HG02852 (cell line): ENCODE measurements around the gene TMC2.
A peak's percentile ranks its signal among the peaks of the same experiment; 100 is the strongest.
"Not testable (repeated sequence)": the region's sequence is repeated elsewhere in the genome, so short reads cannot be mapped to it uniquely, and the experiment has no call there.

Experiments
- ATAC-seq: cut with Tn5 transposase; IDR thresholded peaks from one replicate; pipeline ENCODE4 v1.9.1; 2021; ENCODE audit warnings: mild to moderate bottlenecking, moderate library complexity; ENCODE audit not compliant: unreplicated experiment

The TMC2 gene

DNA sequence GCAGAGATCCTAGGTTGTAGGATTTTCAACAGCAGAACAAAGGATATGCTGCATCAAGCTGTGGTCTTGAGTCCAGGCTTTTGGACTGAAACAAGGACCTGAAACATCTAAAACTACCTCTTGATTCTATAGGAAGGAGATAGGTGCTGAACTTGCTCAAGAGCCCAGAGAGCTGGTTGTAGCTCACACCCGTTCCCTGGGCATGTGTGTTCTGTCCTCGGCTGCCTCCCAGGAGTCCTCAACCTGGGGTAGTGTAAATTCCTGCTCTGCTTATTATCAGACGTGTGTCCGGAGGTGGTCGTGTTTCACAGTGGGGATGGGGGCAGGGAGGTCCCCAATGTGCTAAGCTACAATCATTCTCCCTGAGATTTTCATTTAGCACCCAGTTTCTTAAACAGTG lies 120.9 kb downstream of the TMC2 start:
- no peak for ATAC-seq

DNA sequence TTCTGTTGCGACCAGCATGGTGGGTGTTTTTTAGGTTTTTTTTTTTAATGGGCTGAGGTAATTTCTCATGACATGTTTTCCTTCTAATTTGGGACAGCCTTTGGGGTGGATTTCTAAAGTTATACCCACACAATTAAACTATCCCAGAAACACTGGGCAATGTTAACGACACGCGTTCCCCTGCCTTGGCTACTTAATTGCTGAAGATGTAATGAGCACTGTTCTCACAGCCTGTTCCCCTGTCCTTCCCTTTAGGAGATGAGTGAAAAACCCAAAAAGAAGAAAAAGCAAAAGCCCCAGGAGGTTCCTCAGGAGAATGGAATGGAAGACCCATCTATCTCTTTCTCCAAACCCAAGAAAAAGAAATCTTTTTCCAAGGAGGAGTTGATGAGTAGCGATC lies 121.3 kb downstream of the TMC2 start:
- ATAC-seq = no peak

DNA sequence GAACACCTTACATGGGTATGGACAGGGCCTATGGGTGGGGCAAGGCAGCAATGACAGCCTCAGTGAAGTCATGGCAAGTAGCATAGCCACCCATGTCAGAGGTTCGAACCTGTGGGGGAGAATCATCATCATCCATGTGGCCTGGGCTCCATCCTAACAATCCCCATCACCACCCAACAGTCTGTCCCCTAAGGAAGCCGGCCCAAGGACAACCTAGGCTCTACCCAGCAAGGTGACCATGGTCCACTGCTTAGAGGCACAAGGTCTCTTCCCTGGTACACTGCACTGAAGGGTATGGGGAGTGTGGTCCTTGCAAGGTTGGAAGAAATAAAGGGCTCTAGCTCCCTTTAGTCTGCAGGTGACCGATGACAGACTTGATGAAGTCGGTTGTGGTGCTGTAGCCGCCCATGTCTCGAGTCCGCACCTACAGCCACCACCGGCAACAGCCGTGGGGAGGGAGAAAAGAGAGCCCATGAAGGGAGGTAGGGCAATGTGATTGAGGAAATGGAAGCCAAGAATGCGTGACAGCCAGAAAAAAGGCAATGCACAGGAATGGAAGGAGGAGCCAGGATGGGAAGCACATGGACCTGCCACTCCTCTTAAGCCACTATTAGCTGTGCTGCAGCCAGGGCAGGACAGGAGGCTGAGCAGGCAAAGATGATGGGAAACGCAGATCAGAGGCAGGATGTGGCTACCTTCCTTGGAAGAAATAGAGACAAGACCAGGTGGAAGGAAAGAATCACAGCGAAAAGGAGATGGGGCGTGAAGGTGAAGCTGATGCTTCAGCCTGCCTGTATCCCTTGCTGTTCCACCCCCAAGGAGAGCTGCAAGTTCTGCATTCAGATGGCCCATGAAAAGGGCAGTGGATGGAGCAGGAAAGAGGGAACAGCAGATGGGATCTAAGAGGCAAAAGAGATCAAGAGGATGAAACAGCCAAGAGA lies 122.3 kb downstream of the TMC2 start:
- ATAC-seq = no peak

DNA sequence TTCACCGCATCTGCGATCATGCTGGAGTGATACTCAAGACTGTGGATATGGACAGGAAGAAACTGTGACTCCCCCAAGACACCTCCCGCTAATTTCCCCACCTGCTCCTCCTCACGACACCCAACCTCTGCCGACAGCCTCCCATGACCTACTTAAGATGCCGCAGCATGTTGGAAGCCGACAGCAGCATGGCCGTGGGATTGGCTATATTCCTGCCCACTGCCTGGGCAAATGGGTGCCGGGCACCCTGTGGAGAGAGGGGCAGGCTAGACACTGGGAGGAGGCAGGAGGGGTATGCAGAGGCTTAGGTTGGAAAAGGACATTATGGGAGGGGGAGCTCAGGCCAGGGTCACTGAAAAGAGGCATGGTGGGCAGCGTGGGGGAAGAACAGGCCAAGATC lies 123.2 kb downstream of the TMC2 start:
- no peak for ATAC-seq

DNA sequence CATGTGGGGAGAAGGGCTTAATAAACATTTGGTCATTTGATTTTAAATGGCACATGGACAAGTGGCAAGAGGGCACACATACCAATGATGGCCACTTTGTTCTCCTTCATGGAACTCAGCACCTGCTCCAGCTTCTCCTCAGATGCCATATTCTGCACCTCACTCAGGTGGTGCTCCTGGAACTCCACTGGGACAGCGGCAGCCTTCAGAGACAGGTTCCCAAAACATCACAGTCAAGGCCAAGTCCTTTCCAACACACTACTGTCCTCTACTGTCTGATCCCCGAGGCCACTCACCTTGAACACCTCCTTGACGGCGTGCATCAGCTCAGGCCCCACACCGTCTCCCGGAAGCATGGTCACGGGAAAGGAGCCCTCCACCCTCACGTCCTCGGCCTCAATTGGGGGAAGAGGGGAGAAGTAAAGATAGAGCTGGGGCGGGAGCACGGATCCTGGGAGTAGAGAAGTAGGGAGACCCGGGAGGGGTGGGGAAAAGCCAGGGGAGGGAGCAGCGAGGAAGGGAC lies 127.1 kb downstream of the TMC2 start:
- no peak for ATAC-seq

DNA sequence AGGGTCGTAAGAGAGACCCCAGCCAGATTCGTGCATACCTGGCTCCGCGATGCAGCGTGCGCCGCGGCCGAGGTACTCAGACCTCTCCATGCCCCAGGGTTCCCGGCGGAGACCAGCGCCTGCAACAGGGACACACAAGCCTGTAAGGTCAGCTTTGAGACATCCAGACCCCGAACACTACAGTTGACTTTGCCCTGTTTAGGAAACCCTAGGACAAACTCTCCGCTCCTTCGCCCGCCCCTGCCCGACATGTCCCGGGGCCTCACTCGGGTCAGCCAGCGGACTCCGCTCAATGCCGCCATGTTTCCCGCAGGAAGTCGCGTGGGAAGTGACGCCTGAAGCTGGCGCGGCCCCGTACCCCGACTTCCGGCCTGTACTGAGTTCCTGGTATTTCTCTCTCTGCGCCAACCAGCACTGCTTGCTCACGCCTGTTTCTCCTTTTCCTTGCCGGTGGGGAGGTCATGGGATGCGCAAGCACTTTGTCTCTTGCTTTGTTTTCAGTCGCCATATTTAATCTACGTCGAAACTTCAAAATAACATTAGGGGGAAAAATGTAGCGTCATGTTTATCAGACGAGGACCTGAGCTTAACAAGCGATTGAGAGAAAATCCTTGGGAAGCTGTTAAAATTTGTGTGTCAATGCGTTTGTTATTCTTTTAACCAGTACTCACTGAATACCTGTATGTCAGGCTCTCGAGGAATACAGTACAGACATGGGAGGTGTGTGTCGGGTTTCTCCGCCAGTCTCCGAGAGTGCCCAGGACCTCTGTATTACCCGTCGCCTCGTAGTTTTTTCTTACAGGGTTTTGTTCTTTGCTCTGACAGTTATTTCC lies 127.7 kb downstream of the TMC2 start, which contains the start of gene IDH3B:
Gene IDH3B (minus strand): TSS at position 330 of the 833 bp plus-strand sequence. CDS start 28 bp downstream, at position 302.
- ATAC-seq = peak; percentile 79

DNA sequence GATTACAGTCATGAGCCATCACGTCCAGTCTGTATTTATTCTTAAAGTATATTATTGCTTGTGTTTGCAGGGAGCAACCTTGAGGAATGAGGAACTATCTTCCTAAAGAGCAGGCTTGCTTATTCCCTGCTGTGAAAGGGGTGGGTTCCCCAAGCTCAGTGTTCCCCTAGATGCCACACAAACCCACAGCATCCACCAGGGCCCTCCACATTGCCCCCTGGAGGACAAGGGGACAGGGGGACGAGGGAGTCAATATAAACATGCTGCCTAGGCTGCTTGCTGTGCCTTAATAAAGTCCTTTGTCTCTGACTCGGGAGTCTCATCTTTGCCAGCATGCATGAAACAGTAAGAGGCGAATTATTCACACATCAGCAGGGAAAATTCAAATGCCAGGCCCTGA lies 135.6 kb downstream of the TMC2 start:
- ATAC-seq = no peak

DNA sequence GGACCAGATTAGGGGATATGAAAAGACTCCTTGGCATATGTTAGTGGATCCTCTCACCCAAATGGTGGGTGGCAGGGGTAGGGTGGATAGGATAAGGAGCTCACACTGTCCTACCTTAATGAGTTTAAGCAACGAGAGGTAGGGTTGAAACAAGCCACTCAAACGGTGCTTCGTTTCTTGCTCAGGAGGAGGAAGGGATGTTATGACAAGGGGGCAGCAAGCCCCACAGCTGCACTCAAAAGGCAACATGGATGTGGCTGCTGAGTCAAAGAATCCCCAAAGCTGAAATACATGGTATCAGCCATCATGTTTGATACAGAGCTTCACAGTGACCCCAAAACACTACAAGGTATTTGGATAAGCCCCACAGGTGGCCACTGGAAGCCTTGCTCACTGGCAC lies 136.1 kb downstream of the TMC2 start:
- no peak for ATAC-seq

DNA sequence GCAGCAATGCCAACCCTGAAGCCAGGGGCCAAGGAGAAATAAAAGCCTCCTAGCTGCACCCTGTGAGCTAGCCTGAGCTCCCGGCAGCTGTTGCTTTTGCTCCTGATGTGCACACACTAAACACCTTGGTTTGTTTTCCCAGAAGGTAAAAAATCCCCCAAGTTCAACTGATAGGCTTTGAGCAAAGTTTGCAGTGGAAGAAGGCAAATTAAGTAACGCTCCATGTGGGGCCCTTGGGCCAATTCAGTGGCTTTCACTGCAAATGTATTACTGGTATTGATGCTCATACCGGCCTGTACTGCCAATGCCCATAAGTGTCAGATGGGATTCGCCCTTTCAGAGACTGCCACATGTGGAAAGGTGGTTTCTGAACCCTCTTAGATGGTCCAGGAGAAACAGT lies 137.1 kb downstream of the TMC2 start:
- ATAC-seq = no peak

DNA sequence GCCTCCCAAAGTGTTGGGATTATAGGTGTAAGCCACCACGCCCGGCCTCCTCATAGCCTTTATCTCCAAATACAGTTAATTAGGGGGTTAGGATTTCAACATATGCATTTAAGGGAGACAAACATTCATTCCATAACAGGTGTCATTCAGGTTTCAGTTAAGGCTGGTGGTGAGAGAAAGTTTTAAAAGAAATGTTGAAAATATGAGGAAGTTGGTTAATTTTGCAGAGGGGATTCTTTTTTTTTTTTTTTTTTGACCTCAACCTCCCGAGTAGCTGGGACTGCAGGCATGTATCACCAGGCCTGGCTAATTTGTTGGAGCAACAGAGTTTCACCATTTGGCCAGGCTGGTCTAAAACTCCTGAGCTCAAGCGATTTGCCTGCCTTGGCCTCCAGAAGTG lies 143.7 kb downstream of the TMC2 start:
- ATAC-seq = no peak

DNA sequence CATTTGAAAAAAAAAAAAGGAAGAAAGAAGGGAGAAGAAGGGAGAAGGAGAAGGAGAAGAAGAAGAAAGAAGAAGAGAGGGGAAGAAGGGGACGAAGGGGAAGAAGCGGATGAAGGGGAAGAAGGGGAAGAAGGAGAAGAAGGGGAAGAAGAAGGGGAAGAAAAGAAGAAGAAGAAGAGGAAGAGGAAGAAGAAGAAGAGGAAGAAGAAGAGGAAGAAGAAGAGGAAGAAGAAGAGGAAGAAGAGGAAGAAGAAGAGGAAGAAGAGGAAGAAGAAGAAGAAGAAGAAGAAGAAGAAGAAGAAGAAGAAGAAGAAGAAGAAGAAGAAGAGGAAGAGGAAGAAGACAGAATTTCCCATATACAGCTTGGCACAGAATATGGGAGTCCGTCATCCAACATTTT lies 145.7 kb downstream of the TMC2 start:
- ATAC-seq = not testable (repeated sequence)

DNA sequence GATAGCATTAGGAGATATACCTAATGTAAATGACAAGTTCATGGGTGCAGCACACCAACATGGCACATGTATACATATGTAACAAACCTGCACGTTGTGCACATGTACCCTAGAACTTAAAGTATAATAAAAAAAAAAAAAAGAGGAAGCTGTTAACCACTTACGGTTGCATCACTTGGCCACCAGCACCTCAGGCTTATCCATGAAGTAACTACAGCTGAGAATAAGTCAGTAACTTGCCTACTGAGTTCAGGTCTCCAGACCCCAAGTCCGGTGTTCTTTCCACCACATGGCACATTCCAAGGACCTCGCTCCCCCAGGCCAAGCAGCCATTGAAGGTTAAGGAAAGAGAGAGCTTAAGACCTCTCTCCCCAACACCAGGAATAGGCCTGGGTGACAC lies 148.4 kb downstream of the TMC2 start:
- ATAC-seq = not testable (repeated sequence)

DNA sequence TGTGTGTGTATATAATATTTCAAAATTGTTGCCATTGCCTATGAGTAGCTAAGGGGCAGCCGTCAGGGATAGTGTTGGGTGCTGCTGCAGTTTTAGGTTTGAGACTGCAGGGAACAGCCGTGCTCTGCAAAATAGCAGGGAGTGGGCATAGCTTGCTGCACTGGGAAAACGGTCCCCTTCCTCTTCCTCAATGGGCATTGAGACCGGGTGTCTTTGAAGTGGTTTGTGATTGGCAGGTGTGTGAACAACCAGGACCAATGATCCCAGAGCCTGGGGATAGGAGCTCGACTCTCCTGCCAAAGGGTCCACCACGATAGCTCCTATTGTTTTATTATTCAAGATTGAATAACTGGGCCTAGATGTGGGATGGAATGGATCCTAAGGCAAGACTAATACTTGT lies 151.1 kb downstream of the TMC2 start:
- no peak for ATAC-seq

DNA sequence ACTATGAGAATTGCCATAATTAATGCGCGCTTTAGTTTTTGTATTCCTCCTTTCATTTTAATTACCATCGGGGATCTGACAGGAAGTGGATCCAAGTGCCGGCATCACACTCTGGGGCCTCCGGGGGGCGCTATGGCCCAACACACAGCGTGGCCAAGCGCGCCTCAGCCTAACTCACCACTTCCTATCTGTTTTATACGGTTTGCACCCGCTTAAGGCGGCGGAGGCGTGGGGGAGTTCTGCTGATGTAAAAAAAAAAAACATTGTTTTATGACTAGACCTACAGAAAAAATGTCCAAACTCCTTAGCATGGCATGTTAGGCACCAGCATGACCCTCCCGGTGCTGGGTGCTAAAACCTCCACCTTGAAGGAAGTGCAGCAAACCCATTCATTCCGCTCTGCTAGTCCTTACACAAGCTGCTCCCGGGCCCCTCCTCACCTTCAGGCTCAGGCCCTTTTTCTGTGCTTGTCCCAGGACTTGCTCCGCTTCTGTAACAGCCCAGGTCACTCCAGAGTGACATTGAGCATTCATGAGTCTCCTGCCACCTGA lies 151.7 kb downstream of the TMC2 start:
- ATAC-seq = no peak

DNA sequence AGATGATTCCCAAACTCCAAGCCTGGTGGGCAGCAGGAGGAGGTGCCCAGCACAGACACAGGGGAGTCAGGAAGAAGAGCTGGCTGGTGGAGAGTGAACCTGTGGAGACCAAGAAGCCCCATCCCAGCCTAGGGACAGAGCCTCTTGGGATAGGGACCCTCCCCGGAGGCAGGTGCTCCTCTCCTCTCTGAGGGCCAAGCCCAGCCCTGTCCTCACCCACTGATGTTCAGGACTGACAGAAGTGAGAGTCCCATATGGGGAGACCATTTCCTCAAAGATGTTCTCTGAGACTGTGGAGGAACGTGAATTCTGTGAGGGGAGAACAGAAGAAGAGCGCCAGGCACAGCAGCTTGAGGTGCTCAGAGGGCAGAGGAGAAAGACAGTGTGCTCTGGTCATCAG lies 153.8 kb downstream of the TMC2 start:
- no peak for ATAC-seq

DNA sequence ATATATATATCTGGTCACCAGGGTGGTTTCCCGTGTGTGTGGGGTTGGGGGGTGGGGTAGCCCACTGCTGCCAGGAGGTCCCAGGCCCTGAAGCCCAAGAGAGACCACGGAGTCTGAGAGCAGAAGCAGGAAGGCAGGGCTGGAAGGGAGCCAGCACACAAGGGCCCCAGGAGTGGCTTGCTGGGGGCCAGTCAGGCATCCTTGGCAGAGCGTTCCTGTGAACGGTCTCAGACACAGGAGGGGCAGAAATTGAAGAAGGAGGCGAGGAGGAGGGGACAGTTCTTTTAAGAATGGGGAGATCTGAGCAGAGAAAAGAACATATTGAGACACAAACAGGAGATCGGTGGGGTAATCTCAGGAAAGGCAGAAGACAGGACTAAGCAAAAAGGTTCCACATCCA lies 154.3 kb downstream of the TMC2 start:
- ATAC-seq = no peak

DNA sequence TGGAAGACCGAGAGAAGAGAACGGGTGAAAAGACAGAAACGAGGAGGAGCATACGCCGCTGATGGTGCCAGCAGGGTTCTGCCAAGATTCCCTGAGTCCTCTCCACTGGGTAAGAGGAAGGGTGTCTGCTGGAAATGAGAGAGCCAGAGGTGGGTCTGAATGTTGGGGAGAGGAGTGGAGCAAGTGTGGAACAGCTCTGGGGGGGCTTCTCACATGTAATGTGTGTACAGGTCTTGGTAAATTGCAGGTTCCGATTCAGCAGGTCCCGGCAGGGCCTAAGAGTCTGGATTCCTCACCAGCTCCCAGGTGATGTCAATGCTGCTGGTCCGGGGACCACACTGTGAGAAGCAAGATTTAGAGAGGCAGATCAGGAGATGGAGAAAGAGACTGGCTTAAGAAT lies 154.8 kb downstream of the TMC2 start:
- no peak for ATAC-seq
